ENCODE results near the gene COL4A6.

COL4A6 gene

DNA sequence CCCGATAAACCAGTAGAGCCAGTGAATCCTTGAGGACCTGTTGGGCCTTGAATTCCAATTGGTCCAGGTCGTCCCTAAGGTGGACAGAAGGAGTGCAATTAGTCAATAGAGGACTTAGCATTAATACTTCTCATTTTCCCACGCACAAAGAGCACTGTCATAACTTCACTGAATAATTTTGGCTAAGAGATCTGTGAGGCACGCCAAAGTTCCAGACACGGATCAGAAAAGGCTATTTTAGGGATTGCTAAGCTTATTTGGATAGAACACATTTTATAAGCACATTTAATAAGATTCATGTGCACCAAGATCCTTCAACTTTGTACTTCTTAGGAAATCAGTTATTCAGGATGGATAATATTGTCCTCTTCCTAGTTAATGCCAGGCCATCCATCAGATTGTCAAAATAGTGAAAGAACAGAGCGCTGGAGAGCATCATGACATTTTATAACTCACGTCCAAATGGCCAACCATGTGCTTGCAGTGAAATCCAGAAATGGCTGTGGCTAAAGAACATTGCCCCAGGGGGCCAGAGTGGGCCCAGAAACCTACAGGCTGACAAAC, 216.8 kb downstream of the COL4A6 start:
- TF ChIP-seq, protein P1, sequence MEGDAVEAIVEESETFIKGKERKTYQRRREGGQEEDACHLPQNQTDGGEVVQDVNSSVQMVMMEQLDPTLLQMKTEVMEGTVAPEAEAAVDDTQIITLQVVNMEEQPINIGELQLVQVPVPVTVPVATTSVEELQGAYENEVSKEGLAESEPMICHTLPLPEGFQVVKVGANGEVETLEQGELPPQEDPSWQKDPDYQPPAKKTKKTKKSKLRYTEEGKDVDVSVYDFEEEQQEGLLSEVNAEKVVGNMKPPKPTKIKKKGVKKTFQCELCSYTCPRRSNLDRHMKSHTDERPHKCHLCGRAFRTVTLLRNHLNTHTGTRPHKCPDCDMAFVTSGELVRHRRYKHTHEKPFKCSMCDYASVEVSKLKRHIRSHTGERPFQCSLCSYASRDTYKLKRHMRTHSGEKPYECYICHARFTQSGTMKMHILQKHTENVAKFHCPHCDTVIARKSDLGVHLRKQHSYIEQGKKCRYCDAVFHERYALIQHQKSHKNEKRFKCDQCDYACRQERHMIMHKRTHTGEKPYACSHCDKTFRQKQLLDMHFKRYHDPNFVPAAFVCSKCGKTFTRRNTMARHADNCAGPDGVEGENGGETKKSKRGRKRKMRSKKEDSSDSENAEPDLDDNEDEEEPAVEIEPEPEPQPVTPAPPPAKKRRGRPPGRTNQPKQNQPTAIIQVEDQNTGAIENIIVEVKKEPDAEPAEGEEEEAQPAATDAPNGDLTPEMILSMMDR (IDR thresholded peaks at IDR 0.05; ENCODE audit: low read depth, low read length, missing control alignments), result no peak

DNA sequence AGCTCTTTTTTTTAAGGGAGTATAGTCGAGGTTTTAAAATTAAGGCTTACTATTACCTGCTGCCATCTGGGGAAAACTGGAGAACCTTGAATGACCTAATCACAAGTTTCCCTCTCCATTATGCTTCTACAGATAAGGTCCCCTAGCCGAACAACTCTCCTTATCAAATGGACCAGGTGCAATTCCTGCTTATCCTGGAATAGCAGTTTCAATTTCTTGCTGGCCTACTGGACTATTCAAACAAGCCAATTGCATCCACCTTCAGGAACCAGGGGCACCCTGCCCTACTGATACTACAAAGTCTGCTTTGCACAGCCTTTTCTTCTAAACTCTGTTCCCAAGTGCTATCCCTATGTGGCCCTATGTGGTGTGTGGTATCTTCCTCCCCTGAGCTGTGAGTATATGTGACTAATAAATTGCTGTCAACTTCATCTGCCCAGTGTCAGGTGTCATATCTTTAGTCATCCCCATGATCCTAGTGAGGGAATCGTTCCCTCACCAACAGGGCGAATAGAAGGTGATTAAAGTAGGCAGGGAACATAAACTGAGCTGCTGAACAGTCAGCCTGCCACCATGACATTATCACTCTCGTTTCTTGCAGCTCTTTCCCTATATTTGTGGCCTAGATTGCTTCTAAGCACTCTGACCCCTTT, 218.1 kb downstream of the COL4A6 start:
- TF ChIP-seq, protein P1 (IDR thresholded peaks at IDR 0.05; ENCODE audit: low read depth, low read length, missing control alignments), result no peak
- DNase-seq (ENCODE audit: low read depth), result no peak

More for the DNA sequence above, 216.8 kb downstream of the COL4A6 start:
- no peak for DNase-seq (ENCODE audit: low read depth)
- no peak overlapping the region for H3K4me3 ChIP-seq (ENCODE audit: low read depth, low read length)

DNA sequence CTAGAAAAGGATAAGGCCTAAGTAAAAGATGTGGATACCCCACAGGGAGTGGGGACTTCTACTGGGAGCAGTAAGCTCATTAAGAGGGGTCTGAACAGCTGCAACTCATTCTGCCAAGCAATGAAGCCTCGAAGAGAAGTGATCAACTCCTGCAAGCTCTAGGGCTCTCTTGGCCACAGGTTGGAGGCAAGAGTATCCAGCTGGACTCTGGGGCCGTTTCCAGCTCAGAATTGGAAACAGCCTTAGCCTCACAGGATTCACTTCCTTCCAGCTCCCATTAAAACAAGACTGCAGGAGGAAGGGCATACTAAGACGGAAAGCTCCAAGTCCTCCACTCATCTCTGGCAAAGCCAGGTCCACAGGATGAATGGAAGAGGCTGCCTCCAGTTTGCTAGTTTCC, 220.3 kb downstream of the COL4A6 start:
- TF ChIP-seq, protein P1 (IDR thresholded peaks at IDR 0.05; ENCODE audit: low read depth, low read length, missing control alignments), result no peak
- no peak overlapping the region for H3K4me3 ChIP-seq (ENCODE audit: low read depth, low read length)
- no peak for DNase-seq (ENCODE audit: low read depth)

More for the DNA sequence above, 218.1 kb downstream of the COL4A6 start:
- H3K4me3 ChIP-seq (ENCODE audit: low read depth, low read length), result no peak overlapping the region

DNA sequence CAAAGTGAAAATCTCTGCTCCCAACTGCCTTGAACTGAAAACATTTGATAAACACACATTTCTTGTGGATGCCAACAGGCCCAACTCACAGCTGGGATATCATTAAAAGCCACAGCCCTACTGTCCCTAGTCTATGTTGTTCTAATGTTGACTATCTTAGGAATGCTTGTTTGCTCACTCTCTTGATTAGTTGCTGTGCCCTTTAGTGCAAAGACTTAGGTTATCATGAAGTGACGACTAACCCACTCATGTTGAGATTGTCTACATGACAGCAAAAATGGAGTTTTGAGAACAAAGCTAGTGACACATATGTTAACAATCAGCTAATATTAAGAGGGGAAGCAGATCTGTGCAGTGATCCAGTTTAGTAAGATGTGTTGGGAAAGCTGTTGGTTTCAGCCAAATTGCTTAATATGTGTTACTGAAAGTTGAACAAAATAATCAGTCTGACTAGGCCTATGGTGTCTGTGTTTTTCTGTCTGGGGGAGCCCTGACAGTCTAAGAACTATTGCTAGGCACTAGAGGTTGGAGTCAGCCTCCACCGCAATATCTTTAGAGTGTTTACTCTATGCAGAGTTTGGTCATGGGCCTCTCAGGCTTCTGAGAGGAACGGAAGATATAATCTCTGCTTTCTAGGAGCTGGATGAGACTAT, 221.2 kb downstream of the COL4A6 start:
- TF ChIP-seq, protein P1 (IDR thresholded peaks at IDR 0.05; ENCODE audit: low read depth, low read length, missing control alignments), result no peak
- DNase-seq (ENCODE audit: low read depth), result no peak
- no peak overlapping the region for H3K4me3 ChIP-seq (ENCODE audit: low read depth, low read length)

DNA sequence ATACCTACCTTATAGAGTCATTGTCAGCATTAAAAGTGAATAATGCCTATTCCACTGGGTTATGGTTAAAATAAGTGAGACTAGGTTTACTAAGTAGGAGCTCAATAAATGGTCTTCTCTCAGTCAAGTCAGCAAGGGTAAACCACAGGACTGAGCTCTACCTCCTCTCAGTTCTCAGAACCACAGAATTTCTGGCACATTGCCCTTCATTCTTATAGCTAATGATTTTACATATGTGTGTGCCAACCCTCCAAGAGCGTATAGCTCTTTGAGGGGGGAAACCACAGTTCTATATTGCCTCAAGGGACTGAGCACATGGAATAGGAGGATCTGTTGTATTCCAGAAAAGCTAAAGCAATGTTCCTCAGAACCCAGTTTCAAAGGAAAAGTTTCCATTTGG, 221.8 kb downstream of the COL4A6 start:
- H3K4me3 ChIP-seq (ENCODE audit: low read depth, low read length), result no peak overlapping the region
- no peak for DNase-seq (ENCODE audit: low read depth)
- TF ChIP-seq, protein P1 (IDR thresholded peaks at IDR 0.05; ENCODE audit: low read depth, low read length, missing control alignments), result no peak

DNA sequence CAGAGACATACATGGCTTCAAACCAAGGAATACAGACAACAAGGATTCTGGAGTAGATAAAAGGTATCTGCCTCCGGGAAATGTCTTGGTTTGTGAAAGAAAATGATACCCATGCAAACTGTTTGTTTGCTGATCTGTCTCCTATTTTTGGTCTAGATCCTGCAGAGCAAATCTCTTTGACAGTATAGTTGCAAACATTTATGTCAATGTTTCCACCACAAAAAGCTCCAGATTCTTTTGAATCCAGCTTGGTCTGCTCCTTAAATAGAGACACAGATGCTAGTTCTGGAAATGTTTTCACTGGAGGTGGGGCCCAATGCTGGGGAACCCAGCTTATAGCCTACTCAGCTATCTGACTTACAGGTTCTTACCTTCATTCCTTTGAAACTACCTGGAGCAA, 226.9 kb downstream of the COL4A6 start:
- no peak for DNase-seq (ENCODE audit: low read depth)
- H3K4me3 ChIP-seq (ENCODE audit: low read depth, low read length), result no peak overlapping the region
- TF ChIP-seq, protein P1 (IDR thresholded peaks at IDR 0.05; ENCODE audit: low read depth, low read length, missing control alignments), result no peak
